Measurements from ENCODE around the gene DPM3.
A peak's percentile ranks its signal among the peaks of the same experiment; 100 is the strongest.
"Not testable (repeated sequence)": the region's sequence is repeated elsewhere in the genome, so short reads cannot be mapped to it uniquely, and the experiment has no call there.

Gene DPM3

DNA sequence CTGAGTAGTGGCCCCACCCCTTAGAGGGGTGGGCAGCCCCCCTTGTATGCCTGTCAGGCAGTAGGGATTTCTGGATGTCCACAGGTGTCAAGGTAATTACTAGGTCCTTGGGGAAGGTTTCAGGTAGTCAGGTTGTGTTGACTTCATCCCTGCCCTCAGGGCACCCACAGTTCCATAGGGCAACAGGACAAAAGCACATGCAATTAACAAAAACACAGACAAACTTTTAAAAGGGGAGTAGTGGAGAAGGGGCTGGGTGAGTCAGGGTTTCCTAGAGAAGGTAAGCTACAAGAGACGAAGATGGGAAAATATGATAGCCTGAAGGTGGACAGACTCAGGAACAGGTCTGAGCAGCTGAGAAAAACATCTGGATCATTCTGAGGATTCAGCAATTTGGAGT, 18.7 kb upstream of the DPM3 start:
- DNase-seq (ENCODE audit: low spot score) = no peak

DNA sequence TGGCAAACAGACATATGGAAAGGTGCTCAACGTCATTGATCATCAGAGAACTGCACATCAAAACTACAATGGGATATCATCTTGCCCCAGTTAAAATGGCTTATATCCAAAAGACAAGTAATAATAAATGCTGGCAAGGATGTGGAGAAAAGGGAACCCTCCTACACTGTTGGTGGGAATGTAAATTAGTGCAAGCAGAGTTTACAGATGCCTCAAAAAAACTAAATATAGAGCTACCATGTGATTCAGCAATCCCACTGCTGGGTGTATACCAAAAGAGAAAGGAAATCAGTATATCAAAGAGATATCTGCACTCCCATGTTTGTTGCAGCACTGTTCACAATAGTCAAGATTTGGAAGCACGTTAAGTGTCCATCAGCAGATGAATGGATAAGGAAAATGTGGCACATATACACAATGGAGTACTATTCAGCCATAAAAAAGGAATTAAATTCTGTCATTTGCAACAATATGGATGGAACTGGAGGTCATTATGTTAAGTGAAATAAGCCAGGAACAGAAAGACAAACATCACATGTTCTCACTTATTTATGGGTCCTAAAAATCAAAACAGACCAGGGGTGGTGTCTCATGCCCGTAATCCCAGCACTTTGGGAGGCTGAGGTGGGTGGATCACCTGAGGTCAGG, 15.8 kb upstream of the DPM3 start:
- not testable (repeated sequence) for DNase-seq (ENCODE audit: low spot score)

DNA sequence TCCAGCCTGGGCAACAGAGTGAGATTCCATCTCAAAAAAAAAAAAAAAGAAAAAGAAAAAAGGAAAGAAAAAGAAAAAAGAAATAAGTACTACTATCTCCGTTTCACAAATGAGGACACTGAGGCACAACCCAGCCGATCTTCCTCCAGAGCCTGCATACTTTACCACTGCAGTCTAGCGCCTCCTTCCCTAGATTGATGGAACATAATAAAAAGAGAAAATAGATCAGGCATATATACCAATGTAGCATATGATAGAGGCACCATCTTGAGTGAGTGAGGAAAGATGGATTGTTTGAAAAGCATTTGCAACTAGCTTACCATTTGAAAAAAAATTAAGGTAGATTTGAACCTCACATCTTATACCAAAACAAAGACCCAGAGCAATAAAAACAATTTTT, 5.2 kb upstream of the DPM3 start:
- DNase-seq (ENCODE audit: low spot score) = no peak

DNA sequence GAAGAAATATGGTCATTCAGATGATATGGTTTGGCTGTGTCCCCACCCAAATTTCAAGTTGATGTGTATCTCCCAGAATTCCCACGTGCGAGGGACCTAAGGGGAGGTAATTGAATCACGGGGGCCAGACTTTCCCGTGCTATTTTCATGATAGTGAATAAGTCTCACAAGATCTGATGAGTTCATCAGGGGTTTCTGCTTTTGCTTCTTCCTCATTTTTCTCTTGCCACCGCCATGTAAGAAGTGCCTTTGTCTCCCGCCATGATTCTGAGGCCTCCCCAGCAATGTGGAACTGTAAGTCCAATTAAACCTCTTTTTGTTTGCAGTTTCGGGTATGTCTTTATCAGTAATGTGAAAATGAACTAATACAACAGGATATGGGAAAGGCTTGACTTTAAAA, 1.4 kb upstream of the DPM3 start:
- DNase-seq (ENCODE audit: low spot score) = no peak

DNA sequence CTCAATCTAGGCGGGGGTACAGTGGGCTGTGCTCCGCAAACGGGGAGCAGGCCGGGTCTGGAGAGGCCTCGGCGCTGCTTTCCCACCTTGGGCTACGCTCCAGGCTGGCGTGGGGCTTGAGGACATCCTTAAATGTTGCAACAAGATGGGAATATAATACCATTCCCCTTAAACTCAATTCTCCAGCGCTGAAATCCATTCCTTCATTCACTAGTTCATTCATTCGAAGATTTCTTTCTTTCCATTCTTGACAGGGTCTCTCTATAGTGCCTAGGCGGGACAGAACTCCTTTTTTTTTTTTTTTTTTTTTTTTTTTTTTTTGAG, 261 bp upstream of the DPM3 start:
- DNase-seq (ENCODE audit: low spot score) = no peak

DNA sequence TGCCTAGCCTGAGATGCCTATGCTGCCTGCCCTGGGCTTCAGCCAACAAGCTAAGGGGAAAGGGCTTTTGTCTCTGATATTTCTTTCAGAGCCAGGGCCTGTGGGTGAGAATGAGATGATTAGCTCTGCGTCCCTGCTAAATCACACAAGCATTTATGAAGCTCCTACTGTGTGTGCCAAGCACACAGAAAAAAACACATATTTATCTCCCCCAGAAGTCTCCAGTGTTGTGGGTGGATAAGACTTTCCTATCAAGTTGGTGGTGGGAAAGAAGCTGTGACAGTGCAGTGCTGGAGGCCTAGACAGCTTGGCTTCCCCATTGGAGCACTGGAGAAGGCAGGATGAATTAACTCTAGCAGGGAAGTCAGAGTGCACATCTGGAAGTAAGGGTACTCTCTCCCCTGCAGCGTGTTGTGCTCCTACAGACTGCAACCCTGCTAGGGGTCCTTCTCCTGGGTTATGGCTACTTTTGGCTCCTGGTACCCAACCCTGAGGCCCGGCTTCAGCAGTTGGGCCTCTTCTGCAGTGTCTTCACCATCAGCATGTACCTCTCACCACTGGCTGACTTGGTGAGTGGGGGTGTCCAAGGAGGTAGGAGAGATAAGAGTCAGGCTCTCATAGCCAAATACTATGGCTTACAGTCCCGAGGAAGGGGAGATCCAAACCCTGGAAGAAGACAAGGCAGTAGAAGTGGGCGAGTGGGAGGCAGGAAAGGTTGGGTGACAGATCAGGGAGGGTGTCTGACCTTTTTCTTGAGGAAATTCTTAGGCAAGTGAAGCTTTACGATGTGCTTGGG, 3.0 kb downstream of the DPM3 start:
- no peak for DNase-seq (ENCODE audit: low spot score)

DNA sequence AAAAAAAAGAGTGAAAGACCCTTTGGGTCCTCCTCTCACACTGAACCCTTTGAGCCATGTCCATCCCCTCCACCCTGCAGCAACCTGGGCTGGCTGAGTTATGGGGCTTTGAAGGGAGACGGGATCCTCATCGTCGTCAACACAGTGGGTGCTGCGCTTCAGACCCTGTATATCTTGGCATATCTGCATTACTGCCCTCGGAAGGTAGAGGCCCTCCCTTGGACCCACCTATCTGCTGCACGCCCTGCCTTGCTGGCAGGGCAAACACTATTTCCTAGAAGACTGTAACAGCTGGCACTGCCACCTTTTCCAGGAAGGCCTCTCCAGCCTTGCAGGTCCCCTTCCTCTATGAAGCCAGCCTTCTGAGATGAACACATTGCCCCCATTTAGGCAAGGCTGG, 3.6 kb downstream of the DPM3 start:
- no peak for DNase-seq (ENCODE audit: low spot score)

DNA sequence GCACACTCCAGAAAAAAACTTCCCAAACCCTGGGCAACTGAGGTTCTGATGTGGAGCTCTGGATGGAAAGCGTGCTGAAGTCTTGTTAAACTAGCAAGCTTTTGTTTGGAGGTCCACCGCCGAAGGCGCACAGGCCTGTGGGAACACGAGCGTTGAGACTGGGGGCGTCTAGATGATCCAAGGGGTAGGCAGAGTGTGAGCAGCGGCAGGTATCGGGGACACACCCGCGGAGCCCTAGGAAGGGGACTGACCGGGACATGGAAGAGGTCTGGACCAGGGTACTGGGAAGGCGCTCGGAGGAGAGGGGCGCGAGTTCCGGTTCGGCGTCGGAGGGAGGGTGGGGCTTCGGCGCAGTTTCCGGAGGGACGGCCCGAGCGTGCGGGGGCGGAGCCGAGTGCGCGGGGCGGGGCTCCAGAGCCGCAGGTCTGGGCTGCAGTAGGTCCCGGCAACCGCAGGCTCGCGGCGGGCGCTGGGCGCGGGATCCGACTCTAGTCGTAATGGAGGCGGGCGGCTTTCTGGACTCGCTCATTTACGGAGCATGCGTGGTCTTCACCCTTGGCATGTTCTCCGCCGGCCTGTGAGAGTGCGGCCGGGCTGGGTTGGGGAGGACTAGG, 4.8 kb downstream of the DPM3 start, which contains the start of gene SLC50A1:
Gene SLC50A1 (plus strand): TSS at position 438 of the 614 bp plus-strand sequence. CDS start 60 bp downstream, at position 498.
- DNase-seq (ENCODE audit: low spot score) = peak; percentile 92

DNA sequence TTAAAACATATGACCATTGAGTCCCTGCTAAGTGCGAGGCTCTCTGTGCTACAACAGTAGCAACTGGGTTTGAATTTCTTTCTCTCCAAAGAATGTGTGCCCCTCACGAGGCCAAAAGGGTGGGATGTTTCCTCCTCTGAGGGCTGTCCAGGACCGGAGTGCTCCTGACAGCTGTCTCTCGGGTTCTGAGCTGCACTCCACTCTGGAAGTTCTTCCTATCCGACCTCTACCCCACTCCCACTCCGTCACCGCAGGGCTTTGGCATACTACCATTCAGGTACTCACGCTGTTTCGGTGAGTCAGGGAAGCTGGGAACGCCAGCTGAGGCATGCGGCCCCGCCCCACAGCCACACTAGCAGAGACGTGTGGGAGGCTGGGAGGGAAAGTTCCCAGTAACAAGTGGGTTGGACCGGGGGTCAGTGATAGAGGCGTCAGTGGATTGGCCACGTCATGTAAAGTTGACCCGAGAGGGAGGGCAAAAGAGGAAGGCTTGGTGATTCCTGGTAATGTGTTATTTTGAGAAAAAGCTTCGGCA, 5.4 kb downstream of the DPM3 start:
- DNase-seq (ENCODE audit: low spot score) = peak; percentile 96

DNA sequence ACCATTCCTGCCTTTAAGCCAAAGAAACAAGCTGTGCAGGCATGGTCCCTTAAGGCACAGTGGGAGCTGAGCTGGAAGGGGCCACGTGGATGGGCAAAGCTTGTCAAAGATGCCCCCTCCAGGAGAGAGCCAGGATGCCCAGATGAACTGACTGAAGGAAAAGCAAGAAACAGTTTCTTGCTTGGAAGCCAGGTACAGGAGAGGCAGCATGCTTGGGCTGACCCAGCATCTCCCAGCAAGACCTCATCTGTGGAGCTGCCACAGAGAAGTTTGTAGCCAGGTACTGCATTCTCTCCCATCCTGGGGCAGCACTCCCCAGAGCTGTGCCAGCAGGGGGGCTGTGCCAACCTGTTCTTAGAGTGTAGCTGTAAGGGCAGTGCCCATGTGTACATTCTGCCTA, 6.0 kb downstream of the DPM3 start:
- no peak for DNase-seq (ENCODE audit: low spot score)

DNA sequence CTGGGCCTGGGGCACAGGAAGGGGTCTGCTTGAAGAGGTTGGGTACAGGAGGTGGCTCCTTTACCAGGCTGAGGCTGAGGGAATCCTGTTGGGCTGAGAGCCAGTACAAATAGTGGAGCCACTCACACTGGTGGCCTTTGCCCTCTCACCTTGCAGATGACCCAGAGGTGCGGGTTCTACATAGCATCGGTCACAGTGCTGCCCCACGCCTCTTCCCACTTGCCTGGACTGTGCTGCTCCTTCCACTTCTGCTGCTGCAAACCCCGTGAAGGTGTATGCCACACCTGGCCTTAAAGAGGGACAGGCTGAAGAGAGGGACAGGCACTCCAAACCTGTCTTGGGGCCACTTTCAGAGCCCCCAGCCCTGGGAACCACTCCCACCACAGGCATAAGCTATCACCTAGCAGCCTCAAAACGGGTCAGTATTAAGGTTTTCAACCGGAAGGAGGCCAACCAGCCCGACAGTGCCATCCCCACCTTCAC, 6.5 kb downstream of the DPM3 start:
- DNase-seq (ENCODE audit: low spot score) = no peak

DNA sequence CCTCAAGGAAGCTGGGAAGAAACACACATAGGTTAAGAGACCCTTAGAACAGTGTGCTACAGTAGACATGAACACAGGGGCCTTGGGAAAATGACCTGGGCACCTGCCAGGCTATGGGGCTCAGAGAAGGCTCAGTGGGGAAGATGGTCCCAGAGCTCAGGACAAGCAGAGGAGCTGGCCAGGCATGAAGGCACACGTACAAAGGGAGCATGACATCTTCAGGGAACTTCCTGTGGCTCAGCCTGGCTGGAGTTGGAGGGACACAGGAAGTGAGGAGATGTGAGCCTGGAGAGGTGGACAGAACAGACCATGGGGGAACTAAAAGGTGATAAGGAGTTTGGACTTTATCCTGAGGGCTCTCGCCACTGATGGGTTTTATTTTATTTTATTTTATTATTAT, 8.5 kb downstream of the DPM3 start:
- no peak for DNase-seq (ENCODE audit: low spot score)

DNA sequence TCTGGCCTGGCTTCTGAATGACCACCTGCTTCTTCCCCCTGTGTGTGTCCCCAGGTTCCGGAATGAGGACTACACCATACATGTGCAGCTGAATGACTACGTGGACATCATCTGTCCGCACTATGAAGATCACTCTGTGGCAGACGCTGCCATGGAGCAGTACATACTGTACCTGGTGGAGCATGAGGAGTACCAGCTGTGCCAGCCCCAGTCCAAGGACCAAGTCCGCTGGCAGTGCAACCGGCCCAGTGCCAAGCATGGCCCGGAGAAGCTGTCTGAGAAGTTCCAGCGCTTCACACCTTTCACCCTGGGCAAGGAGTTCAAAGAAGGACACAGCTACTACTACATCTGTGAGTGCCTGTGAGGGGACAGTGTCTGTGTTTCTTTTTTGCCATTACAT, 9.0 kb downstream of the DPM3 start:
- no peak for DNase-seq (ENCODE audit: low spot score)

DNA sequence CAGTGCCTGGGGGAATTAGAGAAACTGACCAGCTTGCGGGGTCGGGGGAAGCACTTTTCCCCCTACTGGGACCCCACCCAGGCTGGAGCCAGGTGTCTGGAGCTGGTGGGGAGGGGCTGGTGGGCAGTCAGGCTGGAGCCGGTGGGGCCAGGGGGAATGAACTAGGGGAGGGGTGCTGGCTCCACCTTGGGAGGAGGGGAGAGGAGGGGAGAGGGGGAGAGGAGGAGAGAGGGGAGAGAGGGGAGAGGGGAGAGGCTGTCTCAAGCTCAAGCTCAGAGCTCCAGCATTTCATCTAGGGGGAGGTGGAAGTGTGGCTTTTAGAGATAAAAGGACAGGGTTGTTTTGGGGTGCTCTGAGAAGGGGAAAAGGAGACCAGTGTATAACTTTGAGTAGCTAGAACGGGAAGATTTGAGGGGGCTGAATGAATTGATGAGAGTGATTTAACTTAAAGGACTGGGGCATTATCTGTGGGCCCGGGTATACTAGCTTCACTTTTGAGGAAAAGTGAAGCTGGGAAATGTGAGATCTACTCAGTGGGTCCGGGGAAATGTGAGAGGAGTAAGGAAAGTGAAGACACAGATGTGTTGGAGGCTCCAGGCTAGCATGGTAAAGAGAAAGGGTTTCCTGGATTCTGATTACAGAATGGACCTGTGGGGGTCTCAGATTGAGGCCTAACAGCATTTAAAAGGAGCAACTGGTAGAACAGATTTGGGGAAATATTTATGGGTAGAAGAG, 9.9 kb downstream of the DPM3 start:
- DNase-seq (ENCODE audit: low spot score) = no peak

DNA sequence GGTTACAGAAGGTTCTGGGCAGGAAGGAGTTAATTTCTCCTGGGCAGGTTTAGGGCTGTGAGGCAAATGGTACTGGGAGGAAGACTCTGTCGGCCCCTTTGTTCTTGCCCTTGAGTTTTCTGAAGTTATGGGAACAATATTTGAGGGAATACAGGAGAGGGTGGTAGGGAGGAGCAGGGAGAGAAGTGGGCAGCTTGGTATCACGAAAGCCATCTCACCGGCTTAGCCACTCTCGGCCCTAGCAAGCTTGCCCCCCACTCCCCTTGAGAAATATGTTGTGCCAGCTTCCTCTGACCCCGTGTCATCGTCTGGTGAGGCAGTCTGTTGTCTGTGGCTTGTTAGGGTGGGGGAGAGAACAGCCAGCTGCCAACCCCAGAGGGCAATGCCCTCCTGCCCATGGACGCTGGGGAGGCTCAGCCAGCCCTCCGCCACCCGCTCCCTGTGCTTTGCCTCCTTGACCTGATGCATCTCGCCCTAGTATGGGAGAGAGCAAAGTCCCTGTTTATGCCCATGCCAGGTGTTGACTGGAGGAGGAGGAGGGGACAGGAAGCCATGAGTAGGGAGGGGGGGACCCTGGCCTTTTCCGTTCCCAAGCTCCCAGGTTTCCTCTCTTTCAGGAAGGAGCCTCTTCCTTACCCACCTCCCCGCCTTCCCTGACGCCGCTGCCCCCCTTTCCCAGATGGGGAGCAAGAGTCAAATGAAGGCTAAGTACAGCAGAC, 11.4 kb downstream of the DPM3 start:
- peak; percentile 79 for DNase-seq (ENCODE audit: low spot score)

DNA sequence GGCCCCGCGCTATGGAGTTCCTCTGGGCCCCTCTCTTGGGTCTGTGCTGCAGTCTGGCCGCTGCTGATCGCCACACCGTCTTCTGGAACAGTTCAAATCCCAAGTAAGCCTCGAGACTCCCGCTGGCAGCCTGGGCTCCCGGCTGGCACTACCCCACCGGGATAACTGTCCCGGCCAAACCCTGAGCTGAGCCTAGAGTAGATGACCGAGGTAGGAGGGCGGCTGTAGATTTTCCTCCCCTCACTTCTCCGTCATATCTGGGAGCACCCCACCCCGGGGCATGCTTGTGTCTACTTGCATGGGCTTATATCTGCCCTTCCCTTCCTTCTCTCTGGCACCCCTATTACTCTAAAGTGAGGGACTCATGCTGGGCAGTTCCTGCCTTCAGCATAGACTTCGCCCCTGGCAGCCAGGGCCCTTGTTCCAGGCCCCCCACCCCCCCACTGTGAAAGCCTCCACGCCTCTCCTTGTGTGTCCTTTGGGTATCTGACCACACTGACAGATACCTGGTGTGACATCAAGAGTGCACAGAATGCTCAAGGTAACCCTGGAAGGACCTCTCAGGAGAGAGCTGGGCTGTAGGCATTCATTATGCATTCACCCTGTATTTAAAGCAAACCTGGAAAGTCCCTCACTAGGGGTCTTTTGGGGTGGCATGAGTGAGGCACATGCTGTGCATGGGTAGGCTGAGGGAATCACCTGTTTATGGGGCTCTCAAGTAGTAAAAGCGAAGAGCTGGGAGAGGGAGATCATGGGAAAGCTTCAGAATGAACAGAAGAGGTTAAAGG, 12.2 kb downstream of the DPM3 start:
- DNase-seq (ENCODE audit: low spot score) = no peak

DNA sequence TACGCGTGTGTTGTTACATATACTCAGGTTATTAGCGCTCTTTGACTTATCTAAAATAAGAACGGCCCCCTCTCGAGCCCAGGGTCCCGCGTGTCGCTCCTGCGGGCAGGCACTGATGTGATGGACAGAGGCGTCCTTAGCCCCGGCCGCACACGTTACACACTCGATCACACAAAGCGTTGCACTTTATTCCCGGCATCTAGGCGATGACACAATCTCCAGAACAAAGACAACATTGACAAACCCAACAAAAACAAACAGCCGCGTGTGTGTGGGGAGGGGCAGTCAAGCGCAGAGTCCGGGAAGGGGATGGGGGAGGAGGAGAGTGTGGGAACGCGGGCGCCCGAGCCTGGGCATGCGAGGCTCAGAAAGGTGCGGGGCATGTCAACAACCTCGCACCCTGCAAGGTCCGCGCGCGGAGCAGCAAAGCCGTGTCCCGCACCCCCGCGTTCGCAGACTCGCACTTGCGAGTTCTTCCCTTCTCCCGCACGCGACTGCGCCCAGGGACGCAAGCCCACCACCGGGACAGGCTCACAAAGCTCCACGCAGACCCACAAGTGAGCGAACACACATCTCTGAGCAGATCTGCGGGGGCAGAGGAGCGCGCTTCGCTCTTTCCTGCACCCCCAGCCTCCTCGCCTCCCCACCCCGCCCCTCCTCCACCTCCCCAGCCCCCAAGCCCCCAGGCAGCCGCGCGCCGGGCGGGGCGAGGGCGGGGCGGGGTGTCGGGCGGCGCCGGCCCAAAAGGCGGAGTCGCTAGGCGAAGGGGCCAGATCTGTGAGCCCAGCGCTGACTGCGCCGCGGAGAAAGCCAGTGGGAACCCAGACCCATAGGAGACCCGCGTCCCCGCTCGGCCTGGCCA, 13.0 kb downstream of the DPM3 start, which contains the start of gene EFNA1:
Gene EFNA1 (plus strand): TSS at position 772 of the 862 bp plus-strand sequence. CDS start 102 bp downstream, outside the sequence.
- peak; percentile 95 for DNase-seq (ENCODE audit: low spot score)

DNA sequence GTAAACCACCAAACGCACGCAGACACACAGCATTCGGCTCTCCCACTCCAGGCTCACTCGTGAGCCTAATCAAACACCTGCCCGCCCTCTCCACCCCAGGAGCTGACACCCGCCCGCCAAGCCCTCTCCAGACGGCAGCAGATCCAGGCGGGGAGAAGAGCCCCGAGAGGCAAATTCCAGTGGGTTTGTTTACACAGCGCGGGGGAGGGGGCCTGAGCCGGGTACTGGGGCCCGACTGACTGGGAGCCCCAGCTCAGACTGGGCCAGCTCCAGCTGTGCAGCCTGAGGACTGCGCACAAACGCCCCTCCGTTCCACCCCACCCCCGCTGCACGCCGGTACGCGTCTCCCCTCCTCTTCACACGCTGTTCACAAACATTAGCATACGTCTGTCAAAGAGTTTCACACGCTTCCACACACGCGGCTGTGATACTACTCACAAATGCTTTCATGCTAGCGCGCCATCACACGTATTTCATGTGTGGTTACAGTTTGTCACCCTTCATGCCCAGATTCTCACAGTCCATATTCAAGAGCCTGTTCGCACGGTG, 13.7 kb downstream of the DPM3 start:
- peak; percentile 86 for DNase-seq (ENCODE audit: low spot score)

DNA sequence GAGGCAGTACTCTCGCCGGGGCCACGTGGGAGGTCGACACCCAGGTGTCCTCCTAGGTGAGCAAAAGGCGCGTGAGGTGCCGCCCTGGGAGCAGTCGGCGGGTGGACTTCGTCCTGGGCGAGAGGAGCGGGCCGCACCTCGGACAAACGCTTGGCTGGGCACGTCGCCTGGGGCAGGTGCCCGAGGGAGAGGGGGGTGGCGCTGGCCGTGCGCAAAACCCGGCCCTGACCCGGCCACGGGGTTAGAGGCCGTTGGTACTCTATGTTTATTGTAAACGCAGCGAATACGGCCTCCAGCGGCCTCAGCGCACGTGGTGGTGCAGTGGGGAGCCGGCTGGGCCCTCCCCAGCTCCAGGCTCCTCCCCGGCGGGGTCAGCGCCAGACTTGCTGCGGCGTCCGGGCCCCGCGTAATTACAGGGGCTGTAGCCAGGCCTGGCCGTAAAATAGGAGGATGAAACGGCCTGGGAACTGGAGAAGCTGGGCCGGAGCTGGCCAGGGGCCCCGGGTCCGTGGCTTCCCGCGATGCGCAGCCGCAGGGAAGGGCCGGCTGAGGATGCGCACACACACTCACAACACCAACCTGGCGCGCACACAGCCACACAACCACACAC, 14.3 kb downstream of the DPM3 start:
- DNase-seq (ENCODE audit: low spot score) = peak; percentile 63

All from SW480 (cell line).